ENCODE measurements around the gene WNK1. TPM values are rescaled to one million over a fixed set of nuclear protein-coding genes. Genes with fewer than 3 reads are reported as not detected.
"Not testable (repeated sequence)": the region's sequence is repeated elsewhere in the genome, so short reads cannot be mapped to it uniquely, and the experiment has no call there.

Gene WNK1
- polyA plus RNA-seq, 1 donor from 2014 or later: 25.9 TPM

DNA sequence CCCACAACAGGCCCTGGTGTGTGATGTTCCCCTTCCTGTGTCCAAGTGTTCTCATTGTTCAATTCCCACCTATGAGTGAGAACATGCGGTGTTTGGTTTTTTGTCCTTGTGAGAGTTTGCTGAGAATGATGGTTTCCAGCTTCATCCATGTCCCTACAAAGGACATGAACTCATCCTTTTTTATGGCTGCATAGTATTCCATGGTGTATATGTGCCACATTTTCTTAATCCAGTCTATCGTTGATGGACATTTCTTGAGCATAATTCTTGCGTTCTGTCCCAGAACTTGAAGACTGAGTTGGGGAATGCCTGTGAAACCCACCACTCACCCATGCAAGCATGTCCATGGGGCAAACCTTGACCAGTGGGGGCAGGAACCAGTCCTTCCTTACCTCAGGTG lies 44.3 kb upstream of the WNK1 start:
- H3K9me3 ChIP-seq (ENCODE audit: low read length); H3K79me2 ChIP-seq (replicated peaks; ENCODE audit: insufficient read depth, low read length); H3K9me2 ChIP-seq (ENCODE audit: insufficient read depth, low read length); H3K36me3 ChIP-seq (ENCODE audit: insufficient read depth, low read length); H3K4me2 ChIP-seq (ENCODE audit: low read length); H3K9ac ChIP-seq (ENCODE audit: low read length); H3K27me3 ChIP-seq (ENCODE audit: insufficient read depth, low read depth, low read length); H3F3A ChIP-seq (ENCODE audit: insufficient read depth, low read length, poor library complexity, severe bottlenecking); H3K27ac ChIP-seq (ENCODE audit: low read length); H2AFZ ChIP-seq (ENCODE audit: low read depth, low read length); H3K4me3 ChIP-seq (ENCODE audit: low read length); H4K20me1 ChIP-seq (ENCODE audit: insufficient read depth): not testable (repeated sequence)

DNA sequence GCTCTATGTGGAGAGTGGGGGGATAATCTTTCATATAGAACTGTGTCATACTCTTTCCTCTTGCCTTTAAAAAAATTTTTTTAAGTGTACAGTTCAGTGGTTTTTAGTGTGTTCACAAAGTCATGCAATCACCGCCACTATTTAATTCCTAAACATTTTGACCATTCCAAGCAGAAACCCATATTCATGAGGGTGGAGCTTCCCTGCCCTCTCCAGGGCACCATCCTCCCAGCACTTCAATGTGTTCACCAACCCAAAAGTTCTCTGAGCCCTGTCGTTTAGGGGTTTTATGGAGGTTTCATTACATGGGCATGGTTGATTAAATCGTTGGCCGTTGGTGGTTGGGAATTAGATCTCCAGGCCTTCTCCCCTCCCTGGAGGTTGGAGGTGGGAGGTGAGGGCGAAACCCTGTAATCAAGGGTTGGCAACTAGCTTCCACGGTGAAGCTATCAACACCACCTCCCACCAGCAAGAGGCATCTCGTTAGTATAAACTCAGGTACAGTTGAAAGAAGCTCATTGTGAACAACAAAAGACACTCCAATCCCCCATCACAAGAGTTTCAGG lies 42.8 kb upstream of the WNK1 start:
- Histone ChIP-seq H3K27ac (ENCODE audit: low read length) (no peak overlapping the region), H3K9me2 (ENCODE audit: insufficient read depth, low read length) (no peaks in the 10 kb centered on the region), H3K79me2 (replicated peaks; ENCODE audit: insufficient read depth, low read length) (no peaks in the 10 kb centered on the region), H3F3A (ENCODE audit: insufficient read depth, low read length, poor library complexity, severe bottlenecking) (no peaks in the 10 kb centered on the region), H3K27me3 (ENCODE audit: insufficient read depth, low read depth, low read length) (no peaks in the 10 kb centered on the region), H3K9ac (ENCODE audit: low read length) (no peak overlapping the region), H3K36me3 (ENCODE audit: insufficient read depth, low read length) (no peaks in the 10 kb centered on the region), H3K4me2 (ENCODE audit: low read length) (no peak overlapping the region), H3K9me3 (ENCODE audit: low read length) (no peaks in the 10 kb centered on the region), H2AFZ (ENCODE audit: low read depth, low read length) (no peak overlapping the region), H3K4me3 (ENCODE audit: low read length) (no peak overlapping the region), H4K20me1 (ENCODE audit: insufficient read depth) (no peaks in the 10 kb centered on the region)
- TF ChIP-seq POLR2AphosphoS5 (IDR thresholded peaks at IDR 0.05) (no peak), EP300 (conservative IDR thresholded peaks at IDR 0.05; ENCODE audit: poor library complexity, severe bottlenecking) (no peak), EZH2 (IDR thresholded peaks at IDR 0.05; ENCODE audit: borderline replicate concordance, insufficient read depth, low read length, poor library complexity, severe bottlenecking) (no peak), TAF1 (IDR thresholded peaks at IDR 0.05; ENCODE audit: low read depth) (no peak)

DNA sequence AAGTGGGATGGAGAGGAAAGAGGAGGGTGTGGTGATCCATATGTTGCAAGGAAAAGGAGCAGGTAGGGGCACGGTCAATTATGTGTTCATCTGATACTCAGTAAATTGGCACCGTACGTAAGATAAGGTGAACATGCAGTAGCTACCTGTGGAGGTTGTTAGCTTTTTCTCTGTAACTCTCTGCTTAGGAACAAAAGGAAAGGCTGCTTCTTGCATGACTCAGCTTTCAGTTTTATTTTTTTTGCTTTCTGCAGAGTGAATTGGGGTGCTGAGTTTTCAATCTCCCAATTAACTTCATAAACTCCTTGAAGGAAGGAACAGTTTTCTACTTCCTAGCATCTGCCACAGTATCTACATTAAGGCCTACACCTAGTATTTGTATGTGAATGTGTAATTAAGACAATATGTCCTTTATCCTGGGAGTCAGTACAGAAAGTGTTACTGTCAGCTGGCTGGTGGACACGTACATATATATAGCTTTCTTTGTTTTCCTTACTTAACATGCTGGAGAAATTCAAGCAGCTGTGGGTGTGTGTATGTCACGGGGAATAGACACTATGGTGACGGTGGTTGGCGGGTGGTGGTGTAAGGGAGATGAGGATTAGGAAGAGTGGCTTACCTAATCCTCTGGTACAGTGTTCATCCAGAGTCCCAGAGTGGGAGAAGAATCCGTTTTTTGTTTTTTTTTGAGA lies 40.1 kb upstream of the WNK1 start:
- no peak overlapping the region for H2AFZ ChIP-seq (ENCODE audit: low read depth, low read length)
- TF ChIP-seq RAD21 (conservative IDR thresholded peaks at IDR 0.05): no peak
- no peak for TF ChIP-seq EP300 (conservative IDR thresholded peaks at IDR 0.05; ENCODE audit: poor library complexity, severe bottlenecking)
- no peak for TF ChIP-seq TAF1 (IDR thresholded peaks at IDR 0.05; ENCODE audit: low read depth)
- TF ChIP-seq, protein P1, sequence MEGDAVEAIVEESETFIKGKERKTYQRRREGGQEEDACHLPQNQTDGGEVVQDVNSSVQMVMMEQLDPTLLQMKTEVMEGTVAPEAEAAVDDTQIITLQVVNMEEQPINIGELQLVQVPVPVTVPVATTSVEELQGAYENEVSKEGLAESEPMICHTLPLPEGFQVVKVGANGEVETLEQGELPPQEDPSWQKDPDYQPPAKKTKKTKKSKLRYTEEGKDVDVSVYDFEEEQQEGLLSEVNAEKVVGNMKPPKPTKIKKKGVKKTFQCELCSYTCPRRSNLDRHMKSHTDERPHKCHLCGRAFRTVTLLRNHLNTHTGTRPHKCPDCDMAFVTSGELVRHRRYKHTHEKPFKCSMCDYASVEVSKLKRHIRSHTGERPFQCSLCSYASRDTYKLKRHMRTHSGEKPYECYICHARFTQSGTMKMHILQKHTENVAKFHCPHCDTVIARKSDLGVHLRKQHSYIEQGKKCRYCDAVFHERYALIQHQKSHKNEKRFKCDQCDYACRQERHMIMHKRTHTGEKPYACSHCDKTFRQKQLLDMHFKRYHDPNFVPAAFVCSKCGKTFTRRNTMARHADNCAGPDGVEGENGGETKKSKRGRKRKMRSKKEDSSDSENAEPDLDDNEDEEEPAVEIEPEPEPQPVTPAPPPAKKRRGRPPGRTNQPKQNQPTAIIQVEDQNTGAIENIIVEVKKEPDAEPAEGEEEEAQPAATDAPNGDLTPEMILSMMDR (IDR thresholded peaks at IDR 0.05; ENCODE audit: poor library complexity, severe bottlenecking): no peak
- TF ChIP-seq SMC3 (conservative IDR thresholded peaks at IDR 0.05; ENCODE audit: poor library complexity): no peak
- TF ChIP-seq POLR2AphosphoS5 (IDR thresholded peaks at IDR 0.05): no peak
- TF ChIP-seq MXI1 (conservative IDR thresholded peaks at IDR 0.05; ENCODE audit: poor library complexity, severe bottlenecking): no peak
- TF ChIP-seq EZH2 (IDR thresholded peaks at IDR 0.05; ENCODE audit: borderline replicate concordance, insufficient read depth, low read length, poor library complexity, severe bottlenecking): no peak
- TF ChIP-seq, protein P2, sequence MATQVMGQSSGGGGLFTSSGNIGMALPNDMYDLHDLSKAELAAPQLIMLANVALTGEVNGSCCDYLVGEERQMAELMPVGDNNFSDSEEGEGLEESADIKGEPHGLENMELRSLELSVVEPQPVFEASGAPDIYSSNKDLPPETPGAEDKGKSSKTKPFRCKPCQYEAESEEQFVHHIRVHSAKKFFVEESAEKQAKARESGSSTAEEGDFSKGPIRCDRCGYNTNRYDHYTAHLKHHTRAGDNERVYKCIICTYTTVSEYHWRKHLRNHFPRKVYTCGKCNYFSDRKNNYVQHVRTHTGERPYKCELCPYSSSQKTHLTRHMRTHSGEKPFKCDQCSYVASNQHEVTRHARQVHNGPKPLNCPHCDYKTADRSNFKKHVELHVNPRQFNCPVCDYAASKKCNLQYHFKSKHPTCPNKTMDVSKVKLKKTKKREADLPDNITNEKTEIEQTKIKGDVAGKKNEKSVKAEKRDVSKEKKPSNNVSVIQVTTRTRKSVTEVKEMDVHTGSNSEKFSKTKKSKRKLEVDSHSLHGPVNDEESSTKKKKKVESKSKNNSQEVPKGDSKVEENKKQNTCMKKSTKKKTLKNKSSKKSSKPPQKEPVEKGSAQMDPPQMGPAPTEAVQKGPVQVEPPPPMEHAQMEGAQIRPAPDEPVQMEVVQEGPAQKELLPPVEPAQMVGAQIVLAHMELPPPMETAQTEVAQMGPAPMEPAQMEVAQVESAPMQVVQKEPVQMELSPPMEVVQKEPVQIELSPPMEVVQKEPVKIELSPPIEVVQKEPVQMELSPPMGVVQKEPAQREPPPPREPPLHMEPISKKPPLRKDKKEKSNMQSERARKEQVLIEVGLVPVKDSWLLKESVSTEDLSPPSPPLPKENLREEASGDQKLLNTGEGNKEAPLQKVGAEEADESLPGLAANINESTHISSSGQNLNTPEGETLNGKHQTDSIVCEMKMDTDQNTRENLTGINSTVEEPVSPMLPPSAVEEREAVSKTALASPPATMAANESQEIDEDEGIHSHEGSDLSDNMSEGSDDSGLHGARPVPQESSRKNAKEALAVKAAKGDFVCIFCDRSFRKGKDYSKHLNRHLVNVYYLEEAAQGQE (IDR thresholded peaks at IDR 0.05; ENCODE audit: borderline replicate concordance): no peak
- no peak overlapping the region for H3K27ac ChIP-seq (ENCODE audit: low read length)
- H3K4me3 ChIP-seq (ENCODE audit: low read length): no peak overlapping the region
- H3K9ac ChIP-seq (ENCODE audit: low read length): no peak overlapping the region
- H3K27me3 ChIP-seq (ENCODE audit: insufficient read depth, low read depth, low read length): no peaks in the 10 kb centered on the region
- H3K9me2 ChIP-seq (ENCODE audit: insufficient read depth, low read length): no peaks in the 10 kb centered on the region
- no peak overlapping the region for H3K4me2 ChIP-seq (ENCODE audit: low read length)
- H3K9me3 ChIP-seq (ENCODE audit: low read length): no peaks in the 10 kb centered on the region
- no peaks in the 10 kb centered on the region for H4K20me1 ChIP-seq (ENCODE audit: insufficient read depth)
- H3K79me2 ChIP-seq (replicated peaks; ENCODE audit: insufficient read depth, low read length): no peaks in the 10 kb centered on the region
- no peaks in the 10 kb centered on the region for H3K36me3 ChIP-seq (ENCODE audit: insufficient read depth, low read length)
- H3F3A ChIP-seq (ENCODE audit: insufficient read depth, low read length, poor library complexity, severe bottlenecking): no peaks in the 10 kb centered on the region
